Duodenal mucosa (tissue), 2 donors: ENCODE measurements around the gene ANKRD10.

Experiments
- H3K27ac ChIP-seq: one replicate; pipeline ENCODE4 v1.7.0; 2013; ENCODE audit warnings: low read depth, low read length
- H3K27me3 ChIP-seq, 2 donors: one replicate each; pipeline ENCODE4 v1.7.0; 2013; ENCODE audit warnings: low read length in 2 of 2, control low read depth in 1 of 2; ENCODE audit not compliant: insufficient read depth in 2 of 2, control insufficient read depth in 1 of 2
- H3K36me3 ChIP-seq, 2 donors: one replicate each; pipeline ENCODE4 v1.7.0; 2013; ENCODE audit warnings: low read length in 2 of 2, control low read depth in 1 of 2; ENCODE audit not compliant: insufficient read depth in 2 of 2, control insufficient read depth in 1 of 2
- H3K4me1 ChIP-seq, 2 donors: one replicate each; pipeline ENCODE4 v1.7.0; 2013; ENCODE audit warnings: low read length in 2 of 2, control low read depth in 1 of 2; ENCODE audit not compliant: insufficient read depth in 2 of 2, control insufficient read depth in 1 of 2
- H3K4me3 ChIP-seq, 2 donors: one replicate each; pipeline ENCODE4 v1.7.0; 2013; ENCODE audit warnings: low read length in 2 of 2, low read depth in 1 of 2
- H3K9ac ChIP-seq, 2 donors: one replicate each; pipeline ENCODE4 v1.7.0; 2013; ENCODE audit warnings: low read length in 2 of 2, low read depth in 1 of 2
- H3K9me3 ChIP-seq, 2 donors: one replicate each; pipeline ENCODE4 v1.7.0; 2013; ENCODE audit warnings: low read length in 2 of 2, control low read depth in 1 of 2; ENCODE audit not compliant: control insufficient read depth in 1 of 2

ANKRD10 gene

DNA sequence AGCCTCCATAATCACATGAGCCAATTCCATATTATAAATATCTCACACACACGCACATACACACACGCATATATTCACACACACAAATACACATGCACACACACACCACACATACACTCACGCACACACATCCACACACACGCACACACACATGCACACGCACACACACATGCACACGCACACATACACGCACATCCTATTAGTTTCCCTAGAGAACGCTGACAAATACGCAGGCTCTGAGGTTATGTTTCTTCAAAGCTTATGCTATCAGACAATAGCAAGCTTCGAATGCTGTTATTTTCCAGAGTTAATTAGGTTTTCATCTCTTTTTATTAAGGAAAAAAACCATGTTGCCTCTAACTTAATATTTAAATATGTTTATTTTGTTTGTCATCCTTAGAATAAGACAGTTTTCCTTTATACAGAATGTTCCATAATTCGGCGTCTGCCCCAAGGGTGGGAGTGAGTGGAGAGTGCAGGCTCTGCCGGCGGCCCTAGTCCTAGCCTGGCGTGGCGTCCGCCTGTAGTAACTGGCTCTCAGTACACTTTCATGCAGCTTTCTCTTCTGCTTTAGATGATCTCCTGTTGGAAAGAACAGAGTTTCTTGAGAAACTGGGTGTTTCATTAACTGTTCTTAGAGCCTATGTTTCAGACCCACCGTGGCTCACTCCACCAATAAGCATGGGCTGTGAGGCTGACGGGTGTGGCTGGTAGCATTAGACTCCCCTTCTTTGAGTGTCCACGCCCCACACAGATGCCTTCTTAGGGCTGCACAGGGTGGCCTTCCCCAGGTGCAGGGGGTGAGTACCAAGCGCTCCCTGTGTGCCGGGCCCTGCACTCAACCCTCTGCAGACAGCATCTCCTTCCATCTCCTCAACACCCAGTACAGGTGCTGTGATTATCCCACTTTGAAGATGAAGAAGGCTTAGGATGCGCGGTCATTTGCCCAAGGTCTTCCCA is 30.4 kb upstream of the ANKRD10 start:
- H3K4me1 ChIP-seq, result no peaks in the 10 kb centered on the region
- H3K9me3 ChIP-seq, result no peaks in the 10 kb centered on the region
- H3K27me3 ChIP-seq, result no peaks in the 10 kb centered on the region
- no peak overlapping the region for H3K27ac ChIP-seq
- no peak overlapping the region for H3K4me3 ChIP-seq
- no peak overlapping the region for H3K9ac ChIP-seq
- no peaks in the 10 kb centered on the region for H3K36me3 ChIP-seq

DNA sequence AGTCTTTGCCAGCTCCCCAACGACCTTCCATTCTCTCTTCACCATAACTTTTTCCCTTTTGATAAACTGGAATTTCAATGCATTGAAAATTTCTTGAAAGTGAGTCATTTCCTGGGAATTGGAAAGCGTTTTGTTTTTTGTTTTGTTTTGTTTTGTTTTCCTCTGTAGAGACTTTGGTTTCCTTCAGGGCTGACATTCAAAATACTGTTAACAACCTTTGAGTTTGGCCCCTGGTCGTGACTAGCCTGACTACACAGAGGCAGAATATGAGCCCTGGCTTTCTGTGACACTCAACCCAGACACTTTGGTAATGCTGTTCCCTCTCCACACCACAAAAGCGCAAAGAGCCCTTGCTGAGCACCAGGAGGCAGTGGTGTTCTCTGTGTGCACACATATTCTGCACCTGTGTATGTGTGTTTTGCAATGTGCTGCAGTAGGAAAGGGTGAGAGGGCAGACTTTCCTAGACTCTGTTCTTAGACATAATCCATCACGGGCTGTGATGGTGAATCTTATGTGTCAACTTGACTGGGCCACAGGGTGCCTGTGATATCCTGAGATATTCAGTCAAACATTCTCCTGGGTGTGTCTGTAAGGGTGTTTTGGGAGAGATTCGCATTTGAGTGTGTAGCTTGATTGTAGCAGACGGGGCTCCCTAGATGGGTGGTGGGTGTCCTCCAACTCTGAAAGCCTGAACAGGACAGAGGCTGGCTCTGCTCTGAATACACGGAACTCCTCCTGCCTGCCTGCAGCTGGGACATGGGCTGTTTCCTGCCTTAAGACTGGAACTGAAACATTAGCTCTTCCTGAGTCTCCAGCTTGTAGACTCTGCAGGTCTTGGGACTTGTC is 29.5 kb upstream of the ANKRD10 start:
- Histone ChIP-seq H3K27ac (no peak overlapping the region), H3K36me3 (no peaks in the 10 kb centered on the region), H3K9ac (no peak overlapping the region), H3K27me3 (no peaks in the 10 kb centered on the region), H3K4me3 (no peak overlapping the region), H3K4me1 (no peaks in the 10 kb centered on the region), H3K9me3 (no peaks in the 10 kb centered on the region)

DNA sequence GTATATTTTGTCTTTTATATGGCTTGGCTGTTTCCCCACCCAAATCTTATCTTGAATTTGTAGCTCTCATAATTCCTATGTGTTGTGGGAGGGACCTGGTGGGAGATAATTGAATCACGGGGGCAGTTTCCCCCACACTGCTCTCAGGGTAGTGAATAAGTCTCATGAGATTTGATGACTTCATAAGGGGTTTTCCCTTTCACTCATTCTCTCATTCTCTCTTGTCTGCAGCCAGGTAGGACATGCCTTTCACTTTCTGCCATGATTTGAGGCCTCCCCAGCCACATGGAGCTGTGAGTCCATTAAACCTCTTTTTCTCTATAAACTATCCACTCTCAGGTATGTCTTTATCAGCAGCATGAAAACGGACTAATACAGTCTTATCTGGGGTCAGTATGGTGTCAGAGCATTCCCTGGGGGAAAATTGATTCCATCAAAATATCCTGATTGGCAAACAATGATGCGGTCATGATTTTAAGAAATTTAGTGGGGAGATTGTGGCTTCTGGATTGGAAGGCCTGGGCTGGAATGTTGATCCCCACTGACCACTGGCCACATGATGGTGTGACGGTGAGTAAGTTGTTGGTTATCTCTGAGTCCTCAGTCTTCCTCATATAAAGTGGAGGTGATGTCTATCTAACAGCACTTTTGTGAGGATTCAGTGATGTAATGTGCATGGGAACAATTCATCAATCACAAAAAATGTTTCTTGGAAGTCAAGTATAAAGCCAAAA is 27.5 kb upstream of the ANKRD10 start:
- Histone ChIP-seq H3K4me1 (no peaks in the 10 kb centered on the region), H3K27me3 (no peaks in the 10 kb centered on the region), H3K9ac (no peak overlapping the region), H3K27ac (no peak overlapping the region), H3K9me3 (no peaks in the 10 kb centered on the region), H3K36me3 (no peaks in the 10 kb centered on the region), H3K4me3 (no peak overlapping the region)

DNA sequence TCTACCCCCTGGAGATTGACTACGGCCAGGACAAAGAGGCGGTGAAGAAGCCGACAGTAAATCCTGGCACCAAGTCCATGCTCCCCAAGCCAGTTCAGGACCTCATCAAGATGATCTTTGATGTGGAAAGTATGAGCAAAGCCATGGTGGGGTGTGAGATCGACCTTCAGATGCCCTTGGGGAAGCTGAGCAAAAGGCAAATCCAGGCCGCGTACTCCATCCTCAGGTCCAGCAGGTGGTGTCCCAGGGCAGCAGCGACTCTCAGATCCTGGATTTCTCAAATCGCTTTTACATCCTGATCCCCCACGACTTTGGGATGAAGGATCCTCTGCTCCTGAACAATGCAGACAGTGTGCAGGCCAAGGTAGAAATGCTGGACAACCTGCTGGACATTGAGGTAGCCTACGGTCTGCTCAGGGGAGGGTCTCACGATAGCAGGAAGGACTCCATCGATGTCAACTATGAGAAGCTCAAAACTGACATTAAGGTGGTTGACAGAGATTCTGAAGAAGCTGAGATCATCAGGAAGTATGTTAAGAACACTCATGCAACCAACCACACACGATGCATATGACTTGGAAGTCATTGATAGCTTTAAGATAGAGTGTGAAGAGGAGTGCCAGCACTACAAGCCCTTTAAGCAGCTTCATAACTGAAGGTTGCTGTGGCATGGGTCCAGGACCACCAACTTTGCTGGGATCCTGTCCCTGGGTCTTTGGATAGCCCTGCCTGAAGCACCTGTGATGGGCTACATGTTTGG is 24.0 kb upstream of the ANKRD10 start:
- H3K4me3 ChIP-seq, result no peak overlapping the region
- no peaks in the 10 kb centered on the region for H3K27me3 ChIP-seq
- H3K9ac ChIP-seq, result no peak overlapping the region
- no peak overlapping the region for H3K27ac ChIP-seq
- no peaks in the 10 kb centered on the region for H3K4me1 ChIP-seq
- no peaks in the 10 kb centered on the region for H3K36me3 ChIP-seq
- H3K9me3 ChIP-seq, result peaks cover 4 to 6% of the 10 kb centered on the region in 2 donors

DNA sequence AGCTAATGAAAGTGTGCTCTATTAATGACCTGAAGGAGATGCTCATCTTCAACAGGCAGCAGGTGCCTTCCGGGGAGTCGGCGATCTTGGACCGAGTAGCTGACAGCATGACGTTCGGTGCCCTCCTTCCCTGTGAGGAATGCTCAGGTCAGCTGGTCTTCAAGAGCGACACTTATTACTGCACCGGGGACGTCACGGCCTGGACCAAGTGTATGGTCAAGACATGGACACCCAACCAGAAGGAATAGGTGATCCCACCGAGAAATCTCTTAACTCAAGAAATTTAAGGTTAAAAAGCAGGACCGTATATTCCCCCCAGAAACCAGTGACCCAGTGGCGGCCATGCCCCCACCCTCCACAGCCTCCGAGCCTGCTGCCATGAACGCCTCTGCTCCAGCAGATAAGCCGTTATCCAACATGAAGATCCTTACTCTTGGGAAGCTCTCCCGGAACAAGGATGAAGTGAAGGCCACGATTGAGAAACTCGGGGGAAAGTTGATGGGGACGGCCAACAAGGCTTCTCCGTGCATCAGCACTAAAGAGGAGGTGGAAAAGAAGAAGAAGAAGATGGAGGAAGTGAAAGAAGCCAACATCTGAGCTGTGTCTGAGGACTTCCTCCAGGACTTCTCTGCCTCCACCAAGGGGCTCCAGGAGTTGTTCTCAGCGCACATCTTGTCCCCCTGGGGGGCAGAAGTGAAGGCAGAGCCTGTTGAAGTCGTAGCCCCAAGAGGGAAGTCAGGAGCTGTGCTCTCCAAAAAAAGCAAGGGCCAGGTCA is 22.8 kb upstream of the ANKRD10 start:
- no peaks in the 10 kb centered on the region for H3K36me3 ChIP-seq
- no peak overlapping the region for H3K27ac ChIP-seq
- H3K4me1 ChIP-seq, result no peaks in the 10 kb centered on the region
- peaks cover 15 to 17% of the 10 kb centered on the region in 2 donors for H3K9me3 ChIP-seq
- no peak overlapping the region for H3K4me3 ChIP-seq
- H3K27me3 ChIP-seq, result no peaks in the 10 kb centered on the region
- H3K9ac ChIP-seq, result no peak overlapping the region

DNA sequence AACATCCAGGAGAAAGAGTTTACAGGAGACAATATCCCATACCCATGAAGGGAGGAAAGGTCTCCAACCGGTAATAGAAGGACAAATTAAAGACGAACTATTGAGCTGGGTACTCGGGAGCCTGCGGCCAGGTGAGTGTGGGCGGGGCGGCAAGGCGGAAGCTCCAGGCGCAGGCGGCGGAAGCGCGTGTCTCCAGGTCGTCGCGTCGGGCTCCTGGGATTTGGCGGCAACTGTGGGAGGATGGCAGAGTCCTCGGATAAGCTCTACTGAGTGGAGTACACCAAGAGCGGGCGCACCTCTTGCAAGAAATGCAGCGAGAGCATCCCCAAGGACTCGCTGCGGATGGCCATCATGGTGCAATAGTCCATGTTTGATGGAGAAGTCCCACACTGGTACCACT is 21.6 kb upstream of the ANKRD10 start:
- H3K27me3 ChIP-seq, result no peaks in the 10 kb centered on the region
- H3K36me3 ChIP-seq, result no peaks in the 10 kb centered on the region
- H3K9me3 ChIP-seq, result peaks cover 17 to 19% of the 10 kb centered on the region in 2 donors
- H3K9ac ChIP-seq, result no peak overlapping the region
- no peak overlapping the region for H3K4me3 ChIP-seq
- H3K27ac ChIP-seq, result no peak overlapping the region
- no peaks in the 10 kb centered on the region for H3K4me1 ChIP-seq

DNA sequence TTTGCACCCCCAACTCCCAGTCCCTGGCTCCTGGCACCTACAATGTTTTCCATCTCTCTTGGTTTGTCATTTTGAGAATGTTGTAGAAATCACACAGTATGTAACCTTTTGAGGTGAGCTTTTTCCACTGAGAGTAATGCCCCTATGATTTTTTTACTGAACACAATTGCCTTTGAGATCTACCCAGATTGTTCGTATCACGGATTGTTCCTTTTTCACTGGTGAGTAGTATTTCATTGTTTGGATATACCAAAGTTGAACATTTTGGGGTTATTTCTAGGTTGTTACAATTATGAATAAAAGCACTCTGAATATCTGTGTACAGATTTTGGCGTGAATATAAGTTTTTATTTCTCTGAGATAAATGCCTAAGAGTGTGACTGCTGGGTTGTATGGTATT is 17.7 kb upstream of the ANKRD10 start:
- Histone ChIP-seq H3K9ac (no peak overlapping the region), H3K27ac (no peak overlapping the region), H3K9me3 (peaks cover 17 to 19% of the 10 kb centered on the region in 2 donors), H3K4me3 (no peak overlapping the region), H3K27me3 (no peaks in the 10 kb centered on the region), H3K36me3 (no peaks in the 10 kb centered on the region), H3K4me1 (no peaks in the 10 kb centered on the region)

DNA sequence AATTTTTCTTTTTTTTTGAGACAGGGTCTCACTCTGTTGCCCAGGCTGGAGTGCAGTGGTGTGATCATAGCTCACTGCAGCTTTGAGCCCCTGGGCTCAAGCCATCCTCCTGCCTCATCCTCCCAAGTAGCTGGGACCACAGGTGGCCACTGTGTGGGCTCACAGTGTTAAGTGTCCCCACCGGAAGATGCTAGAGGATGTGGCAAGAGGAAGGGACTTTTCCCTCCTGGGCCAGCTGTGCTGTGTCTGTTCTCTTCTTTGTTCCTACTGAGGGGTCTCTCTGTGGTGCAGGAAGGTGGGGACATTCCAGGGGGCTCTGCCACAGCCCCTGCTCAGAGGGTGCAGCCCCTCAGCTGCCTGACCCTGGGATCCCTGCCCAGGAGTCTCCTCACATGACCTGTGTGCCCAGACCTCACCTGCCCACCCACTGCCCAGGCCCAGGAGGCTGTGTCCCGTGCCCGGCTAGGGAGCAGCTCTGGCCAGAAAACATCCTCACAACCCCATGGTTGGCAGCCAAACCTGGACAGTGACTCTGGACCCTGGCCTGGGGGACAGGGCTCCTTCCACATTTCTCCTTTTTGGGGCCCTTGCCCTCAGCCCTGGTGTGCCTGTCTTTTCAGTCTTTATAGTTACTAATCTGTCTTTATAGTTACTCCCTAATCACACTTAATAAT is 14.4 kb upstream of the ANKRD10 start:
- peaks cover 0 to 3% of the 10 kb centered on the region in 2 donors for H3K27me3 ChIP-seq
- no peak overlapping the region for H3K27ac ChIP-seq
- no peak overlapping the region for H3K9ac ChIP-seq
- H3K9me3 ChIP-seq, result peaks cover 13 to 19% of the 10 kb centered on the region in 2 donors
- H3K36me3 ChIP-seq, result no peaks in the 10 kb centered on the region
- no peak overlapping the region for H3K4me3 ChIP-seq
- no peaks in the 10 kb centered on the region for H3K4me1 ChIP-seq
